Keratinocyte (primary cell): ENCODE data around the gene CCZ1B. TPM values are rescaled to one million over a fixed set of nuclear protein-coding genes. Genes with fewer than 3 reads are reported as not detected.

Source experiments
- polyA plus RNA-seq, 5 experiments: library from polyadenylated mRNA; depleted of rRNA in 3 of 5; stranded (reverse) in 3 of 5; stranded (forward) in 1 of 5; unstranded in 1 of 5; fragments of >200 nt; gene quantifications; 1 replicate in 1 of 5; 2 replicates in 3 of 5; 3 replicates in 1 of 5; pipeline versions ENCODE4 v1.2.1 to v1.2.3, GENCODE V29; 2011 to 2012; ENCODE audit warnings: missing spikeins in 2 of 5, low read depth in 1 of 5, low replicate concordance in 1 of 5

Gene CCZ1B
- polyA plus RNA-seq, 1 donor (not counting 4 experiments of a cell fraction or from before 2014, with no cell fraction given) = 42.7 TPM

Other genes with a start within 250 kb of the CCZ1B start
- 50.7 to 66.1 TPM (median 60.6 TPM) in 3 replicates for gene ZDHHC4, start 248.8 kb downstream of the CCZ1B start, polyA plus RNA-seq
- 11.9 to 22.5 TPM (median 12.1 TPM) in 3 replicates for gene INTS15, start 236.3 kb downstream of the CCZ1B start, polyA plus RNA-seq
- gene ZNF853, start 210.7 kb downstream of the CCZ1B start, polyA plus RNA-seq = 0.02 to 0.03 TPM (median 0.03 TPM) in 3 replicates
- gene ZNF316, start 189.0 kb downstream of the CCZ1B start, polyA plus RNA-seq = 4.6 to 5.1 TPM (median 4.7 TPM) in 3 replicates
- gene ZNF12, start 119.3 kb downstream of the CCZ1B start, polyA plus RNA-seq = 7.6 to 12.5 TPM (median 12.3 TPM) in 3 replicates
- gene RSPH10B2, start 72.2 kb downstream of the CCZ1B start, polyA plus RNA-seq = 0.01 to 0.03 TPM in 2 of 3 replicates, not detected in the other